ENCODE measurements around the gene WWC2. TPM values are rescaled to one million over a fixed set of nuclear protein-coding genes. Genes with fewer than 3 reads are reported as not detected.
A peak's percentile ranks its signal among the peaks of the same experiment; 100 is the strongest.

WWC2 gene
- total RNA-seq, 1 experiment from 2014 or later, result 39.1 TPM

GRCh38 chr4:183098019-183098722, 886 bp upstream of the WWC2 start:
- ChIA-PET POLR2A (interaction anchor here (1.0 kb wide), 1 partner anchor 25 kb away, joined by 3 read pairs; no protein-coding TSS in a partner anchor), RAD21 (ENCODE audit: low non-redundant PET in 1 of 2, low total read pairs in 2 of 2, uncharacterized antibody in 2 of 2, unreplicated experiment in 2 of 2) (interaction anchor here (0.6 to 1.4 kb wide), 3 partner anchors 25 to 152 kb away, joined by 3 to 4 read pairs (median 3); no protein-coding TSS in a partner anchor), CTCF (interaction anchor here (0.7 to 1.6 kb wide), 5 partner anchors 25 to 164 kb away, joined by 3 to 5 read pairs (median 4); no protein-coding TSS in a partner anchor)
- Histone ChIP-seq H3K4me1 (ENCODE audit: control insufficient read depth in 1 of 2, insufficient read depth in 2 of 2, low read length in 2 of 2) (peaks cover 12 to 22% of the 10 kb centered on the region in 2 experiments), H3K36me3 (ENCODE audit: control insufficient read depth in 1 of 2, insufficient read depth in 2 of 2, low read length in 2 of 2) (no peaks in the 10 kb centered on the region), H3K27me3 (ENCODE audit: insufficient read depth, low read length) (no peaks in the 10 kb centered on the region), H3K9me3 (ENCODE audit: control insufficient read depth in 1 of 2, insufficient read depth in 1 of 2, low read depth in 1 of 2, low read length in 2 of 2) (no peaks in the 10 kb centered on the region), H3K27ac (ENCODE audit: low read depth, low read length) (peak overlapping the region; percentile 93), H3K9ac (ENCODE audit: low read length) (peak overlapping the region; percentile 85), H3K4me3 (replicated peaks in 1 of 2; ENCODE audit: low read depth in 1 of 2, low read length in 2 of 2) (peak overlapping the region; percentile 76 to 79), H3K79me2 (ENCODE audit: insufficient read depth, low read length) (peaks cover 36% of the 10 kb centered on the region), H2AFZ (ENCODE audit: low read depth, low read length, poor library complexity, severe bottlenecking) (peak overlapping the region; percentile 57), H3K9me2 (ENCODE audit: insufficient read depth) (no peaks in the 10 kb centered on the region), H4K20me1 (ENCODE audit: insufficient read depth) (peaks cover 6% of the 10 kb centered on the region; the same call in 1 of the 2 replicates), H3K4me2 (ENCODE audit: low read length) (peak overlapping the region; percentile 92)
- no TSS peak for BruUV-seq (replicated peaks)
- DNase-seq (ENCODE audit: low read depth, low spot score), result no peak
- ATAC-seq, result peak; percentile 48
- TF ChIP-seq CTCF (IDR thresholded peaks at IDR 0.05 in 2 of 3, conservative IDR thresholded peaks at IDR 0.05 in 1 of 3; ENCODE audit: borderline replicate concordance in 1 of 3, insufficient read depth in 1 of 3, low read depth in 2 of 3, low read length in 2 of 3), result no peak
- peak; percentile 1; the same call in 1 of the 2 replicates for TF ChIP-seq EGR1 (IDR thresholded peaks at IDR 0.05; ENCODE audit: low read depth)
- TF ChIP-seq ZFX (IDR thresholded peaks at IDR 0.05), result peak; percentile 88
- peak; percentile 31; the same call in 1 of the 2 replicates for TF ChIP-seq MAX (IDR thresholded peaks at IDR 0.05)
- no peak for TF ChIP-seq EZH2 (IDR thresholded peaks at IDR 0.05)
- TF ChIP-seq TCF7L2 (IDR thresholded peaks at IDR 0.05; ENCODE audit: borderline replicate concordance, extremely low read depth, insufficient read depth, insufficient read length), result no peak
- no peak for TF ChIP-seq YY1 (IDR thresholded peaks at IDR 0.05; ENCODE audit: extremely low read depth, insufficient replicate concordance, low read depth, low read length)
- intact Hi-C loops (cut with micrococcal nuclease), result no loop called here
